Activated CD8-positive, alpha-beta T cell treated with anti-CD3 and anti-CD28 coated beads, Interleukin-2, amount 10 ng/mL, durations not matched to agents 7 days and 5 days (primary cell): Measurements from ENCODE around the gene WDR62. TPM values are rescaled to one million over a fixed set of nuclear protein-coding genes. Genes with fewer than 3 reads are reported as not detected.
"Not testable (repeated sequence)": the region's sequence is repeated elsewhere in the genome, so short reads cannot be mapped to it uniquely, and the experiment has no call there.

Source experiments
- ATAC-seq: fragments of 150-1000 bp; cut with Tn5 transposase; one replicate; pipeline ENCODE4 v1.10.0; 2021; ENCODE audit warnings: moderate library complexity
- CTCF ChIA-PET: fragments of 350-600 bp; sonication (Branson Sonifier 250); formaldehyde crosslinking; loops from one replicate; lab custom pipeline; 2021; ENCODE audit warnings: antibody characterized with exemption; lab: Charles Lee
- POLR2A ChIA-PET: fragments of 350-600 bp; sonication (Branson Sonifier 250); formaldehyde crosslinking; loops from one replicate; lab custom pipeline; 2021; ENCODE audit warnings: antibody characterized with exemption; lab: Charles Lee
- DNase-seq: peaks from one replicate; pipeline ENCODE4 v3.0.0-alpha.2; 2020
- H3K27ac Mint-ChIP-seq: one replicate; pipeline ENCODE4 v1.8.0; 2021; ENCODE audit warnings: mild to moderate bottlenecking, mixed read lengths
- H3K27me3 Mint-ChIP-seq: one replicate; pipeline ENCODE4 v1.8.0; 2021; ENCODE audit warnings: low read depth, mixed read lengths
- H3K36me3 Mint-ChIP-seq: one replicate; pipeline ENCODE4 v1.8.0; 2021; ENCODE audit warnings: low read depth, mixed read lengths
- H3K4me1 Mint-ChIP-seq: one replicate; pipeline ENCODE4 v1.8.0; 2021; ENCODE audit warnings: low read depth, mixed read lengths
- H3K4me3 Mint-ChIP-seq: one replicate; pipeline ENCODE4 v1.8.0; 2021; ENCODE audit warnings: mild to moderate bottlenecking, mixed read lengths
- H3K9me3 Mint-ChIP-seq: one replicate; pipeline ENCODE4 v1.8.0; 2022; ENCODE audit warnings: mixed read lengths; ENCODE audit not compliant: insufficient read depth
- total RNA-seq, 2 experiments: library from RNA; stranded (reverse); gene quantifications; one replicate each; pipeline ENCODE4 v1.2.3, GENCODE V29; 2021

The WDR62 gene
- total RNA-seq, 2 experiments from 2014 or later = 43.6 to 44.5 TPM

DNA sequence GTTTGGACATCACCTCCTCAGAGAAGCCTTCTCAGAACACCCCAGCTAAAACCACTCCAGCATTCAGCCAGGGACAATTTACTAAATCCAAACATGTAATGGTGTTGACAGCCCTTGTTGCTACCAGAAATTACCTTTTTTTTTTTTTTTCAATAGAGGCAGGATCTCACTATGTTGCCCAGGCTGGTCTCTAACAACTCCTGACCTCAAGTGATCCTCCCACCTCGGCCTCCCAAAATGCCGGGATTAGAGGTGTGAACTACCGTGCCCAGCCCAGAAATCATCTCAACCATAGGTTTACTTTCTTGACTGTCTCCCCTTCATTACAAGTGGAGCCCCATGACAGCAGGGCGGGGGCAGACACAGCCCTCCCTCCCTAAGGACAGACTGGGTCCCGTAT, 31.3 kb upstream of the WDR62 start:
- no peak overlapping the region for H3K27ac Mint-ChIP-seq
- ATAC-seq (no peak), DNase-seq (no peak)
- H3K9me3 Mint-ChIP-seq = no peaks in the 10 kb centered on the region
- H3K4me3 Mint-ChIP-seq = no peak overlapping the region
- POLR2A ChIA-PET = no interaction called here
- no peaks in the 10 kb centered on the region for H3K4me1 Mint-ChIP-seq
- CTCF ChIA-PET = no interaction called here
- H3K27me3 Mint-ChIP-seq = no peaks in the 10 kb centered on the region
- H3K36me3 Mint-ChIP-seq = peaks cover 19% of the 10 kb centered on the region

DNA sequence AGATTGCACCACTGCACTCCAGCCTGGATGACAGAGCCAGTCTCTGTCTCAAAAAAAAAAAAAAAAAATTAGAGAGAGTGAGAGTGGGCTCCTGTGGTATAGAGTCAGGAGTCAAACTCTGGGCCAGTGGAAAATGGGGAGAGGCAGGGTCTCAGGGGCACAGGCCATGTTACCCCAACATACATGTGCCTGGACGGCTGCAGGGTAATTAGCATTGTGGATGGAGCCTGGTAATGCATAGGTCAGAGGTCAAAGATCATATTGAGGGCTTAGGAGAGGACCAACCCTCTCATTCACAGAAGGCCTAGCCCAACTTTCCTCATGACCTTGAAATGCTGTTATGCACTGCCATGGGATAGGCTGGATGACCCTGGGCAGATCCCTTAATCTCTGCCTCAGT, 29.2 kb upstream of the WDR62 start:
- POLR2A ChIA-PET = no interaction called here

DNA sequence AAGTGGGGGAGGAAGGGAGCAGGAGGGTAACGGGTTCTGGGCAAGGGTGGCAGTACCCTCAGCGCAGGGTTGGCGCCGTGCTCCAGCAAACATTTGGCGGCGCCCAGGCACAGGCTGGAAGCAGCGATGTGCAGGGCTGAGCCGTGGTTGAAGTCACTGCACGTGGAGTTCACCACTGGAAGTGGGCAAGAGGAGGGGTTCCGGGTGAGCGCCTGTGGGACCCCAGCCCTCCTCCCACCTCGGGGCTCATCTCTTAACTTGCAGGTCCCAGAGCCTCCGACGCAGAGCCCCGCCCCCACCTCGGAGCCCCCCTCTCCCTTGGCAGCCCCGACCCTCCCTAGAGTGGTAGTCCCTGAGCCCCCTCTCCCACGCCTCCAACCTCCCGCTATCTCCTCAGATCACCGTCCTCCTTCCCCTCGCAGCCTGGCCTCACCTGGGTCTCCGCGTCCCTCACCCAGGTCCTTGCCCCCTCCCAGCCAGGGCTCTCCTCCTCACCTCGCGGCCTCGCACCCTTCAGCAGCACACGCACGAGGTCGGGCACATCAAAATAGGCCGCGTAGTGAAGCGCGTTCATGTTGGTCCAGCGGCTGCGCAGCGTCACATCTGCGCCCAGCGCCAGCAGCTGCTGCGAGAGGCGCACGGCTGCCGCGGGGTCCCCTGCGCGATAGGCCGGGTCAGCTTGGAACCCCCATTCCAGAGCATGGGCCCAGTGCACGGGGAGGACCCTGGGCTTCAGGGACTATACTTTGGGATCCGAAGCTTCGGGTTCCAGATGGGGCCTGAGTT, 28.4 kb upstream of the WDR62 start:
- DNase-seq = no peak
- ChIA-PET POLR2A (no interaction called here), CTCF (no interaction called here)
- H3K9me3 Mint-ChIP-seq = no peaks in the 10 kb centered on the region
- no peak overlapping the region for H3K4me3 Mint-ChIP-seq
- H3K36me3 Mint-ChIP-seq = peaks cover 23% of the 10 kb centered on the region
- no peak for ATAC-seq
- no peaks in the 10 kb centered on the region for H3K27me3 Mint-ChIP-seq
- no peak overlapping the region for H3K27ac Mint-ChIP-seq
- no peaks in the 10 kb centered on the region for H3K4me1 Mint-ChIP-seq

More for the DNA sequence above, 29.2 kb upstream of the WDR62 start:
- peaks cover 23% of the 10 kb centered on the region for H3K36me3 Mint-ChIP-seq
- H3K4me3 Mint-ChIP-seq = no peak overlapping the region
- H3K27me3 Mint-ChIP-seq = no peaks in the 10 kb centered on the region
- no peaks in the 10 kb centered on the region for H3K9me3 Mint-ChIP-seq
- DNase-seq = no peak
- H3K27ac Mint-ChIP-seq = no peak overlapping the region
- ATAC-seq = no peak
- CTCF ChIA-PET = no interaction called here
- no peaks in the 10 kb centered on the region for H3K4me1 Mint-ChIP-seq

DNA sequence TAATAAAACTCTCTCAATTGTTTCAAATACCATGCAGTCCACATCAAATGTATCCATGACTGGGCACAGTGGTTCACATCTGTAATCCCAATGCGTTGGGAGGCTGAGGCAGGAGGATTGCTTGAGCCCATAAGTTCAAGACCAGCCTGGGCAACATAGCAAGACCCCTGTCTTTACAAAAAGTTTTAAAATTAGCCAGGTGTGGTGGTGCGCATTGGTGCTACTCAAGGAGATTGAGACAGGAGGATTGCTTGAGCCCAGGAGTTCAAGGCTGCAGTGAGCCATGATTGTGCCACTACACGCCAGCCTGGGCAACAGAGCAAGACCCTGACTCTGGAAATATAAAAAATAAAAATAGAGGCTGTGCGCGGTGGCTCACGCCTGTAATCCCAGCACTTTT, 27.0 kb upstream of the WDR62 start:
- H3K4me1 Mint-ChIP-seq = peaks cover 2% of the 10 kb centered on the region
- H3K36me3 Mint-ChIP-seq = peaks cover 24% of the 10 kb centered on the region
- H3K27ac Mint-ChIP-seq = no peak overlapping the region
- H3K9me3 Mint-ChIP-seq = no peaks in the 10 kb centered on the region
- H3K4me3 Mint-ChIP-seq = no peak overlapping the region
- DNase-seq (no peak), ATAC-seq (no peak)
- ChIA-PET POLR2A (no interaction called here), CTCF (no interaction called here)
- H3K27me3 Mint-ChIP-seq = no peaks in the 10 kb centered on the region

DNA sequence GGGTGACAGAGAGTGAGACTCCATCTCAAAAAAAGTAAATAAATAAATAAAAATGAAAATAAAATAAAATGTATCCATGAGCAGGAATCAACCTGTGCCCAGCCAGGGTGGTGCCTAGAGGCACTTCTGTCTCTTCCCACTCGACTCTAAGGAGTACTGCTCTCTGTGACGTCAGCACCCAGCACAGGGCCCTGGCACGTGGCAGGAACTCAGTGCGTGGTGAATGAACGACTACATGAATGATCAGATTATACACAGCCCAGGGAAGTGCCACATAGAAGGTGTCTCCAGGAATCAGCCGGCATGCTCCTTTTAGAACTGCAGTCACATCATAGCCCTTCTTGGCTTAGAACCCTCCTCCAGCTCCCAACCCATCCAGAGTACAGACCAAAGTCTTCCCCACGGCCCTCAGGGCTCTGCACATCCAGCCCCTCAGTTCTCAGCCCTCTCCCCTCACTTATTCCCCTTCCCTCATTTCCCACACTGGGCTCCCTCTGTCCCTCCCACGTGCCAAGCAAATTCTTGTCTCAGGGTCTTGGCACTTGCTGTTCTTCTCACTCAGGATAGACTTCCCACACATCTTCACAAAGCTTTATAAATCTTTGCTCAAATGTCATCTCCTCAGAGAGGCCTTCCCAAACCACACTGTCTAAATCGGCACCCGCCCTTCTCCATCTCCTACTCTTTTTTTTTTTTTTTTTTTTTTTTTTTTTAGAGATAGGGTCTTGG, 26.2 kb upstream of the WDR62 start:
- Mint-ChIP-seq H3K9me3 (no peaks in the 10 kb centered on the region), H3K36me3 (peaks cover 19% of the 10 kb centered on the region), H3K27me3 (no peaks in the 10 kb centered on the region), H3K4me1 (peaks cover 4% of the 10 kb centered on the region), H3K4me3 (no peak overlapping the region), H3K27ac (no peak overlapping the region)
- ATAC-seq (no peak), DNase-seq (no peak)
- ChIA-PET POLR2A (interaction anchor here (1.5 kb wide), 1 partner anchor 15 kb away, joined by 4 read pairs; the partner anchor contains the start of gene ALKBH6), CTCF (no interaction called here)

DNA sequence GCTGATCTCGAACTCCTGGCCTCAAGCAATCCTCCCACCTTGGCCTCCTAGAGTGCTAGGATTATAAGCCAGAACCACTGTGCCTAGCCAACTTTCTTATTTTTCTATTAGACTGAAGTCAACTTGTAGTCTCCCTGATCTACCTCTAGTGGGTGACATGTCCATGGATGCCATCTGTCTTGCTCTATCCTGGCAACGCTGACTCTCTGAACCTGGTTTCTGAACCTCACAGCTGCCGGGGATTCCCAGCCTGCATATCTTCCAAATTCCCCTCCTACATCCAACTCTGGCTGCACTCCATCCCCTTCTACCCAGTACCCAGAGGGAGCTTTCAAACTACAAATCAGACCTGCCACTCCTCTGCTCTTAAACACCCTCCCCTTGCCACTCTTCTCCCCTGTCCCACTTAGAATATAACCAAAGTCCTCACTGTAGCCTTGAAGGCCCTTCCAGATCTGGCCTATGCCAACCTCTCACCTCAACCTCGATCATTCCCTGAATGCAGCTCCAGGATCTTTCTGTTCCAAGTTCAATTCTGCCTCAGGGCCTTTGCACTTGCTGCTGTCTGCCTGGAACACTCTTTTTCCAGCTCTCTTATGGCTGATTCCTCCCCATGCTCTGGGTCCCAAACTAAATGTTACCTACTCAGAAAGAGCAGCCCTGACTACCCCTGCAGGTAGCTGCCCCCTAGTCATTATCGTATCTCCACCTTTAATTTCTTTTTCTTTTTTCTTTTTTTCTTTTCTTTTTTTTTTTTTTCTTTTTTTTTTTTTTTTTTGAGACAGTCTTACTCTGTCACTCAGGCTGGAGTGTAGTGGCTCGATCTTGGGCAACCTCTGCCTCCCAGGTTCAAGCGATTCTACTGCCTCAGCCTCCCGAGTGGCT, 24.2 kb upstream of the WDR62 start:
- Mint-ChIP-seq H3K36me3 (peaks cover 23% of the 10 kb centered on the region), H3K9me3 (no peaks in the 10 kb centered on the region), H3K27me3 (no peaks in the 10 kb centered on the region), H3K4me3 (no peak overlapping the region), H3K27ac (peak overlapping the region; percentile 10), H3K4me1 (peaks cover 15% of the 10 kb centered on the region)
- CTCF ChIA-PET = no interaction called here
- ATAC-seq (no peak), DNase-seq (no peak)
- POLR2A ChIA-PET = interaction anchor here (0.7 to 1.5 kb wide), 2 partner anchors 13 to 17 kb away, joined by 3 to 4 read pairs; partner anchors contain the start of gene ALKBH6

DNA sequence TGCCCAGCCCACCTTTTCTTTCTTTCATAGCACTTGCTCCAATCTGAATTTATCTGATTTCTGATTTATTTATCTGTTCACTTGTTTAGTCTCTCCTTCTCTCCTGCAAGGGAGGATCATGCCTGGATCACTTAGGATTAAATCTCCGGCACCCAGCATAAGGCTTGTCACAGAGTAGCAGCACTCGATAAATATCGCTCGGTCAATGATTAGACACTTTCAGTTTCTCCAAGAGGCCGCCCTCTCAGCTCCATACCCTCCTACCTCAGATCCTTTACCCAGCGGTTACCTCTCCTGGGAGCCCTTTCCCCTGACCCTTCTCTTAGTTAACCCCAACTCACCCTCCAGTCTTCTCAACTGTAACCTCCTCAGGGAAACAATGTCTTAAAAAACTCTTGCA, 23.4 kb upstream of the WDR62 start:
- CTCF ChIA-PET = no interaction called here
- H3K36me3 Mint-ChIP-seq = peaks cover 28% of the 10 kb centered on the region
- H3K27me3 Mint-ChIP-seq = no peaks in the 10 kb centered on the region
- no peak overlapping the region for H3K4me3 Mint-ChIP-seq
- peaks cover 20% of the 10 kb centered on the region for H3K4me1 Mint-ChIP-seq
- H3K9me3 Mint-ChIP-seq = no peaks in the 10 kb centered on the region
- H3K27ac Mint-ChIP-seq = no peak overlapping the region
- DNase-seq (no peak), ATAC-seq (no peak)
- POLR2A ChIA-PET = no interaction called here

DNA sequence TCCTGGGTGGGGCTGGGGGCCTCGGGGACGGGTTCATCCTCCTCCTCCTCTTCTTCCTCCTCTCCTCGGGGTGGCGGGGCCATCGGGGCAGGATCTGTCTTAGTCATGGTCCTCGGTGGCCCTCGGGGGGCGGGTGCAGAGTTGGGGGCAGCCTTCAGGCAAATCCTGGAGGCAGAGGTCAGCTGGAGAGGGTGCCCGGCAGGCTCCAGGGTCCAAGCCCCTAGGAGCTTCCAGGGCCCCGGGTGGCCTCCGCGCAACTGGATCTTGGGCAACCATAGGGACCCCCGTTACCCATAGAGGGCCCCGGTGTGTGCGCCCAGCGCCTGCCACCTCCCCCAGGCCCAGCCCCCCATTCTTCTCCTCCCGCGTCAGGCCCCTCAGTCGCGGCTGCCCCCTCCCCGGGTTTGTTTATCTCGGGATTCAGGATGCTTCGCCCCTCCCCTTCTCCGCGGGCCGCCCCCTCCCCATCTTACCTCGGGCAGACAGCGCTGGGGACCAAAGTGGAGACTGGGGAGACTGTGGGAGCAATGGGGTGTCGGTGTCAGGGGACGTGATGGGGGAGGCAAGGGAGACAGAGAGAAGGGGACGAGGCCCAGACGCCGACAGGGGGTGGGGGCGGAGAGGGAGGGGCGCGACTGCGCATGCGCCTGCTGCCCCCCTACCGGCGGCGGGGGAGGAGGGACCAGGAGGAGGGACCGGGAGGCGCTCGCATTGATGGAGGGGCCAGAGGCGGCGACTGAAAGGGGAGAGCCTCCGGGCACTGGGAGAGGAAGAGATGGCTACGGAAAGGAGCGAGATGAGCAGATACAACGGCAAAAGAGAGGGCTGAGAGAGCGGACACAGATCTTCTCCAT, 22.2 kb upstream of the WDR62 start, which contains the start of gene CLIP3:
TSS of gene CLIP3 (minus strand) at position 623 of the 854 bp plus-strand sequence. CDS start at position 107, 516 bp downstream.
- H3K27ac Mint-ChIP-seq = peak within 1 kb of the TSS; percentile 17
- DNase-seq = peak; percentile 39
- H3K9me3 Mint-ChIP-seq = no peaks in the 10 kb centered on the region
- peak within 1 kb of the TSS; percentile 29 for H3K4me3 Mint-ChIP-seq
- peaks cover 30% of the 10 kb centered on the region for H3K4me1 Mint-ChIP-seq
- peaks cover 25% of the 10 kb centered on the region for H3K36me3 Mint-ChIP-seq
- peak; percentile 58 for ATAC-seq
- POLR2A ChIA-PET = no interaction called here
- CTCF ChIA-PET = no interaction called here
- no peaks in the 10 kb centered on the region for H3K27me3 Mint-ChIP-seq

DNA sequence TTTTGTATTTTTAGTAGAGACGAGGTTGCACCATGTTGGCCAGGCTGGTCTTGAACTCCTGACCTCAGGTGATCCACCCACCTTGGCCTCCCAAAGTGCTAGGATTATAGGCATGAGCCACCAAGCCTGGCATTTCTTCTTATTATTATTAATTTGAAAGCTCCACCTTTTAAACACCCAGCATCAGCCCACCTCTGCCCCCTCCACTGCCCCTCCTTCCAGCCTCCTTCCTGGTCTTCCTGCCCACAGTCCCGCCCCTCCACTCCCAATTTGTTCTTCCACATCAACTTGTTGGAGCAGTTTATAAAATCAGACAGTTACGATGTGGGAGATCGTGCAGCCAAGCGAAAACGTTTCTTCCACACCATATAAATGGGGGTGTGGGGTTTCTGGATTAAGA, 14.2 kb upstream of the WDR62 start:
- Mint-ChIP-seq H3K27ac (no peak overlapping the region), H3K36me3 (peaks cover 6% of the 10 kb centered on the region), H3K9me3 (no peaks in the 10 kb centered on the region), H3K4me1 (peaks cover 15% of the 10 kb centered on the region), H3K4me3 (no peak overlapping the region), H3K27me3 (no peaks in the 10 kb centered on the region)
- ChIA-PET CTCF (no interaction called here), POLR2A (no interaction called here)
- no peak for ATAC-seq
- no peak for DNase-seq

DNA sequence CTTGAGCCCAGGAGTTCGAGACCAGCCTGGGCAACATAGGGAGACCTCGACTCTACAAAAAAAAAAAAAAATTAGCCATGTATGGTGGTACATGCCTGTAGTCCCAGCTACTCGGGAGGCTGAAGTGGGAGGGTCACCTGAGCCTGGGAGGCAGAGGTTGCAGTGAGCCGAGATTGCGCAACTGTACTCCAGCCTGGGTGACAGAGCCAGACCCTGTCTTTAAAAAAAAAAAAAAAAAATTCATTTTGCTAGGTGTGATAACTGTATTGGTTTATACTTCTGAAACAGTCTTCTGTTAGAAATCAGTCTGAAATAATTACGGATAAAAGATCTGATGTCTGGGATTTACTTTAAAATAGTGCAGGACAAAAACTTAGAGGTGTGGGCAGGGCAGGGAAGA, 13.6 kb upstream of the WDR62 start:
- H3K36me3 Mint-ChIP-seq, H3K9me3 Mint-ChIP-seq, H3K4me1 Mint-ChIP-seq, ATAC-seq, DNase-seq, CTCF ChIA-PET, H3K27ac Mint-ChIP-seq, H3K4me3 Mint-ChIP-seq, POLR2A ChIA-PET, H3K27me3 Mint-ChIP-seq: not testable (repeated sequence)

DNA sequence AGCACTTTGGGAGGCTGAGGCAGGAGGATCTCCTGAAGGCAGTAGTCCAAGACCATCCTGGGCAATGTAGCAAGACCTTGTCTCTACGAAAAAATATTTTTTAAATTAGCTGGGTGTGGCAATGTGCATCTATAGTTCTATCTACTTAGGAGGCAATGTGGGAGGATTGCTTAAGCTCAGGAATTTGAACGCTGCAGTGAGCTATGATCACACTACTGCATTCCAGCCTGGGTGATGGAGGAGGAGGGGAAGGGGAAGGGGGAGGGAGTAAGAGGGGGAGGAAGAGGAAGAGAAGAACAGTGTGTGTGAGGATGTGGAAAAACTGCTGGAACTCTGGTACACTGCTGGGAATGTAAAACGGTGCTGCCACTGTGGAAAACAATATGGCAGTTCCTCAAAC, 12.9 kb upstream of the WDR62 start:
- Mint-ChIP-seq H3K36me3 (peaks cover 5% of the 10 kb centered on the region), H3K27ac (no peak overlapping the region), H3K9me3 (no peaks in the 10 kb centered on the region), H3K27me3 (no peaks in the 10 kb centered on the region), H3K4me3 (no peak overlapping the region), H3K4me1 (peaks cover 7% of the 10 kb centered on the region)
- ChIA-PET CTCF (no interaction called here), POLR2A (no interaction called here)
- ATAC-seq (no peak), DNase-seq (no peak)
